Right lobe of liver (tissue), 6 donors: ENCODE data around the gene ZNF680. TPM values are rescaled to one million over a fixed set of nuclear protein-coding genes. Genes with fewer than 3 reads are reported as not detected.

Source experiments
- ATAC-seq, 4 donors: fragments of 200-7000 bp; cut with Tn5 transposase; one replicate each; pipeline ENCODE4 v1.9.1; 2020; ENCODE audit warnings: mild to moderate bottlenecking in 4 of 4, moderate library complexity in 4 of 4
- DNase-seq, 3 donors: peaks; one replicate each; pipeline ENCODE4 v3.0.0-alpha.2; 2020
- H3K27ac ChIP-seq, 3 donors: fragments of 200-600 bp; one replicate each; pipeline ENCODE4 v1.8.0; 2022
- H3K27me3 ChIP-seq, 2 donors: fragments of 200-600 bp; one replicate each; pipeline ENCODE4 v1.8.0; 2022
- H3K36me3 ChIP-seq, 4 donors: fragments of 200-600 bp; sonication (generic) in 1 of 4; one replicate each; pipeline versions ENCODE4 v1.5.1 to v1.8.0; 2017 to 2022; ENCODE audit warnings: control low read depth in 1 of 4
- H3K4me1 ChIP-seq, 4 donors: fragments of 200-600 bp; sonication (generic) in 1 of 4; one replicate each; pipeline versions ENCODE4 v1.5.1 to v1.8.0; 2017 to 2022; ENCODE audit warnings: control low read depth in 1 of 4
- H3K4me3 ChIP-seq, 3 donors: fragments of 200-600 bp; one replicate each; pipeline ENCODE4 v1.8.0; 2022
- H3K9me3 ChIP-seq, 4 donors: fragments of 200-600 bp; sonication (generic) in 1 of 4; one replicate each; pipeline versions ENCODE4 v1.5.1 to v1.8.0; 2017 to 2022; ENCODE audit warnings: control low read depth in 1 of 4
- POLR2A ChIP-seq: fragments of 450-650 bp; IDR thresholded peaks from one replicate; pipeline ENCODE4 v1.6.1; 2017; ENCODE audit warnings: antibody characterized with exemption, mild to moderate bottlenecking
- WGBS: methylation state at CpG from one replicate; pipeline ENCODE4 v1.1.6; 2018; ENCODE audit warnings: low coverage, low lambda C conversion rate; ENCODE audit not compliant: insufficient coverage; ENCODE audit errors: missing lambda C conversion rate; 5-methylcytosine and 5-hydroxymethylcytosine counted together
- intact Hi-C, 2 donors: fragments of 100-400 bp; cut with DNase I; formaldehyde crosslinking; loops; one replicate each; pipeline versions ENCODE4 v1.11.2 to v1.14.1; 2022
- total RNA-seq, 6 experiments: library from RNA; depleted of rRNA in 2 of 6; stranded (reverse); fragments of >200 nt in 2 of 6; fragmentation: NEBNext Ultra II Directional in 3 of 6; extraction: Animal tissue kit (Norgen Biotek cat#: 25700) in 3 of 6; gene quantifications; one replicate each; pipeline versions ENCODE4 v1.1.0 to v1.2.4, GENCODE V29; 2016 to 2023
- TF ChIP-seq, protein P1 (sequence below), 4 donors: fragments of 200-600 bp in 3 of 4; fragments of 450-650 bp in 1 of 4; IDR thresholded peaks; one replicate each; pipeline versions ENCODE4 v1.5.1 to v1.8.0; 2016 to 2022; ENCODE audit warnings: antibody characterized with exemption in 4 of 4, mild to moderate bottlenecking in 2 of 4
- donor health status: DM: no; HTN: yes; CAD: no.
- donor health status: DM: no; HTN: no; CAD: no.
- donor health status: DM: no; HTN: no; CAD: no.
- donor health status: DM: no; HTN: yes; CAD: no.
- donor health status: DM: no; HTN: yes; CAD: no.

The ZNF680 gene
- total RNA-seq, 6 experiments from 2014 or later, result 5.5 to 16.2 (median 12.9) TPM

DNA sequence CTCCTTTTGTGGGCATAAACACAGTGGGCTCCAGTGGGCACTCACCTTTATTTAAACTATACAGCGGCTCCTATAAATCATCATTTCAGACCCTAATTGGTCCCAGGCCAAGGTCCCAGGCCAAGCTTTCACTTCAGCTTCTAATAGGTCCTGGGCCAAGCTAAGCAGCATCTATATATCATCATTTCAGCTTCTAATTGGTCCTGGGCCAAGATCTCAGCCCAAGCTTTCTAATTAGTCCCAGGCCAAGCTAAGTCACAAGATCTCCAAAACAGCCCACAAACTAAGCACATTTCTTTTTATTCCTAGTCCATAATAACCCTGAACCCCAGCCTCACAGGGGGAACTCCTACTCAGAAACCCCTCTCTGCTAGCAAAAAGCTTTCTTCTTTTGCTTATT, 47.1 kb downstream of the ZNF680 start:
- Histone ChIP-seq H3K27me3 (no peaks in the 10 kb centered on the region), H3K9me3 (peaks cover 0 to 38% (median 17%) of the 10 kb centered on the region in 4 donors), H3K4me3 (no peak overlapping the region), H3K27ac (no peak overlapping the region), H3K36me3 (peaks cover 0 to 4% (median 0%) of the 10 kb centered on the region in 4 donors), H3K4me1 (no peaks in the 10 kb centered on the region)
- TF ChIP-seq, protein P1, sequence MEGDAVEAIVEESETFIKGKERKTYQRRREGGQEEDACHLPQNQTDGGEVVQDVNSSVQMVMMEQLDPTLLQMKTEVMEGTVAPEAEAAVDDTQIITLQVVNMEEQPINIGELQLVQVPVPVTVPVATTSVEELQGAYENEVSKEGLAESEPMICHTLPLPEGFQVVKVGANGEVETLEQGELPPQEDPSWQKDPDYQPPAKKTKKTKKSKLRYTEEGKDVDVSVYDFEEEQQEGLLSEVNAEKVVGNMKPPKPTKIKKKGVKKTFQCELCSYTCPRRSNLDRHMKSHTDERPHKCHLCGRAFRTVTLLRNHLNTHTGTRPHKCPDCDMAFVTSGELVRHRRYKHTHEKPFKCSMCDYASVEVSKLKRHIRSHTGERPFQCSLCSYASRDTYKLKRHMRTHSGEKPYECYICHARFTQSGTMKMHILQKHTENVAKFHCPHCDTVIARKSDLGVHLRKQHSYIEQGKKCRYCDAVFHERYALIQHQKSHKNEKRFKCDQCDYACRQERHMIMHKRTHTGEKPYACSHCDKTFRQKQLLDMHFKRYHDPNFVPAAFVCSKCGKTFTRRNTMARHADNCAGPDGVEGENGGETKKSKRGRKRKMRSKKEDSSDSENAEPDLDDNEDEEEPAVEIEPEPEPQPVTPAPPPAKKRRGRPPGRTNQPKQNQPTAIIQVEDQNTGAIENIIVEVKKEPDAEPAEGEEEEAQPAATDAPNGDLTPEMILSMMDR (IDR thresholded peaks at IDR 0.05), result no peak
- no peak for TF ChIP-seq POLR2A
- no peak for DNase-seq
- WGBS, result 100% methylated on average over 1 of the region's 1 CpG
- ATAC-seq, result no peak
- intact Hi-C loops, result no loop called here

DNA sequence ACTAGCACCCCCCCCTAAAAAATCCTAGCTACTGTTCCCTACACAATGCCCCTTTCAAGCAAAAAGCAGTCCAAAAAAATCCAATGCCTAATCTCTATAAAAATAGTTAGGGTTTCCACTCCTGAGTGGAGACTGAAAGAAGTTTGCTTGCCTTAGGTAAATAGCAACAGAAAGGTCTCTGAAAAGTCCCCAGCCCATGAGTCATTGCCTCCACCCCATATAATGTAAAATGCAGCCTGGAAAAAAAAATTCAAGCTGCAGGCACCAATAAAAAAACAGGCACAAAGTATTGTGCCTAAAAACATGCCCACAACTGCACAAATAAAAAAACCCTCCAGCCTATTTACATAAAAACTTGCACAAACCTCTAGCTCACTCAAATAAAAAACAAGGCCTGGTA, 47.5 kb downstream of the ZNF680 start:
- H3K9me3 ChIP-seq, result peaks cover 0 to 38% (median 14%) of the 10 kb centered on the region in 4 donors
- H3K4me1 ChIP-seq, result no peaks in the 10 kb centered on the region
- H3K36me3 ChIP-seq, result peaks cover 0 to 4% (median 0%) of the 10 kb centered on the region in 4 donors
- no peaks in the 10 kb centered on the region for H3K27me3 ChIP-seq
- ATAC-seq (no peak), DNase-seq (no peak)
- intact Hi-C loops, result no loop called here
- TF ChIP-seq POLR2A, result no peak
- TF ChIP-seq, protein P1 (IDR thresholded peaks at IDR 0.05), result no peak
- H3K27ac ChIP-seq, result no peak overlapping the region
- no peak overlapping the region for H3K4me3 ChIP-seq

DNA sequence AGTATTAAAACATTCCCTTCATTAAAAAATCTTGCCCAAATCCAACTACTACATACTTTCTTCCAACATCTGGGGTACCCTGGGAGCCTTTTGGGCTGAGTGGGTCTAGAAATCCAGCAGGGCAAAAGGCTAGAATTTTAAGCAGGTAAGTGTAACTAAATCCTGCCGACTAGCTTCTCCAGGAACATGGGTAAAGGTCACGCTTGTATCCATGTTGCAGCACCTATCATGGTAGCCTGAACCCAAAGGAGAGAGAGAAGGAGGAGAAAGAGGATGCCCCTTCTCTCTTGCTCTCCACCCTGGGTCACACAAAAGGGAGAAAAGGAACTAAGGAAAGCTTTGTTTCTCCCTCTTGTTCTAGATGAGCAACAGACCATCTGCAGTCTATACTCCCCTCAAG, 53.3 kb downstream of the ZNF680 start:
- Histone ChIP-seq H3K4me3 (no peak overlapping the region), H3K27me3 (no peaks in the 10 kb centered on the region), H3K27ac (no peak overlapping the region), H3K36me3 (peaks cover 0 to 5% (median 2%) of the 10 kb centered on the region in 4 donors), H3K4me1 (no peaks in the 10 kb centered on the region), H3K9me3 (peaks cover 6 to 25% (median 14%) of the 10 kb centered on the region in 4 donors)
- no peak for ATAC-seq
- no peak for DNase-seq
- intact Hi-C loops, result no loop called here
- TF ChIP-seq POLR2A, result no peak
- TF ChIP-seq, protein P1 (IDR thresholded peaks at IDR 0.05), result no peak
- WGBS, result 92% methylated on average over 2 of the region's 2 CpGs

DNA sequence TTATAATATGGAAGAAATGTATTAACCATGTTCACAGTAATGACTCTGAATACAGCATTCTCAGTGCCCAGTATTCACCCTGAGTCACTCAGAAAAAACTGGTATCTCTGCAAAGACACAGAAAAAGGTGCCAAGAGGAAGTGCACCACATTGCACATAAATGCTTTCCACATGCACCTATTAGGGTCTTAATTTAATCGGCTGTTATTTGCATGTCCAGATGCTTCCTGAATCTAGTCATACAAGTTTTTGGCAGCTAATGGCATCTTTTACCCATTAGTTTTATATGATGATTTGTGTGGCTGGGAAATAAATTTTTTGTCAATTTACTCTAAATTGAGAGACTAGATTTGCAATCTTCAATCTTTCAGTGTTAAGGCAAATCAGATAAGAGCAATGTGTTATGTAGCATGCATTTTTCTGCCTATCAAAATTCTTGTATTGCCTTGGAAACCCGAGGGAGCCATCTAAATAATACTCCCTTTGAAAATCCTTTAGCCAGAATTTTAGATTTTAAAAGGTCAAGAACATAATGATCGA, 58.2 kb downstream of the ZNF680 start:
- TF ChIP-seq, protein P1 (IDR thresholded peaks at IDR 0.05), result no peak
- TF ChIP-seq POLR2A, result no peak
- ATAC-seq, result no peak
- Histone ChIP-seq H3K4me3 (no peak overlapping the region), H3K36me3 (peaks cover 0 to 4% (median under 1%) of the 10 kb centered on the region in 4 donors), H3K27me3 (no peaks in the 10 kb centered on the region), H3K4me1 (no peaks in the 10 kb centered on the region), H3K9me3 (peaks cover 3 to 10% (median 7%) of the 10 kb centered on the region in 4 donors), H3K27ac (no peak overlapping the region)
- whole genome bisulfite sequencing, result 91% methylated on average over 3 of the region's 3 CpGs
- DNase-seq, result no peak
- intact Hi-C loops, result no loop called here

DNA sequence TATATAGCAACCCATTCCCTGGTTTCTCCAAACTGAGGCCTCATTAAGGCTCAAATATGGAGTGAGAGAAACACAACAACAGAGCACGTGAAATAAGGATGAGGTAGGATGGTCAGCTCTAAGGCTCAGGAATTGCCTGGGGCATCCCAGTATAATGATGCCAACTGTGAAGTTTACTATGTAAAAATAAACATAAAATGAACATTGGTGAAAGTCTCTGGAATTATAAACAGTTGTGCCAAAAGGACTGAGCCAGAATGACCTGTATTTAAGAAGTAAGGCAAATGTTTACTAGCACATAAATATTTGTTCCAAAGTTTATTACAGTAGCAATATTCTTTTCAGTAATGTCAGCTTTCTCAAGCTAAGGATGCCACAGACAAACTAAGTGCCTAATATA, 64.6 kb downstream of the ZNF680 start:
- DNase-seq, result no peak
- no peak for ATAC-seq
- H3K4me3 ChIP-seq, result no peak overlapping the region
- no peaks in the 10 kb centered on the region for H3K9me3 ChIP-seq
- no peak overlapping the region for H3K27ac ChIP-seq
- 75% methylated on average over 1 of the region's 1 CpG for WGBS
- no peaks in the 10 kb centered on the region for H3K4me1 ChIP-seq
- no peaks in the 10 kb centered on the region for H3K36me3 ChIP-seq
- intact Hi-C loops, result no loop called here
- no peak for TF ChIP-seq POLR2A
- TF ChIP-seq, protein P1 (IDR thresholded peaks at IDR 0.05), result no peak
- H3K27me3 ChIP-seq, result no peaks in the 10 kb centered on the region
